HEK293 (cell line): ENCODE results near the gene CYP4F8.
A peak's percentile ranks its signal among the peaks of the same experiment; 100 is the strongest.

Experiments
- ATF2 ChIP-seq: fragments of 450-650 bp; formaldehyde crosslinking; IDR thresholded peaks from 2 replicates; pipeline ENCODE4 v1.5.1; 2016; ENCODE audit warnings: missing biosample characterization, missing genetic modification characterization, low read depth
- CTCF ChIP-seq: fragments of 450-650 bp; formaldehyde crosslinking; IDR thresholded peaks from 2 replicates; pipeline ENCODE4 v1.5.1; 2016; ENCODE audit warnings: missing biosample characterization, missing genetic modification characterization
- GLIS2 ChIP-seq: fragments of 450-650 bp; formaldehyde crosslinking; IDR thresholded peaks from 2 replicates; pipeline ENCODE4 v1.5.1; 2016; ENCODE audit warnings: missing biosample characterization, missing genetic modification characterization
- KLF16 ChIP-seq: fragments of 450-650 bp; formaldehyde crosslinking; IDR thresholded peaks from 2 replicates; pipeline ENCODE4 v1.5.1; 2017; ENCODE audit warnings: missing biosample characterization, missing genetic modification characterization
- KLF7 ChIP-seq: fragments of 450-650 bp; formaldehyde crosslinking; IDR thresholded peaks from 2 replicates; pipeline ENCODE4 v1.5.1; 2016; ENCODE audit warnings: missing biosample characterization, missing genetic modification characterization, borderline replicate concordance
- MYNN ChIP-seq: fragments of 450-650 bp; formaldehyde crosslinking; IDR thresholded peaks from 2 replicates; pipeline ENCODE4 v1.5.1; 2016; ENCODE audit warnings: missing biosample characterization, missing genetic modification characterization, borderline replicate concordance
- PRDM10 ChIP-seq: fragments of 450-650 bp; formaldehyde crosslinking; IDR thresholded peaks from 2 replicates; pipeline ENCODE4 v1.5.1; 2016; ENCODE audit warnings: missing biosample characterization, missing genetic modification characterization
- REST ChIP-seq: fragments of 450-650 bp; formaldehyde crosslinking; IDR thresholded peaks from 2 replicates; pipeline ENCODE4 v1.5.1; 2016; ENCODE audit warnings: missing biosample characterization, missing genetic modification characterization
- ZBTB8A ChIP-seq: fragments of 450-650 bp; formaldehyde crosslinking; IDR thresholded peaks from 2 replicates; pipeline ENCODE4 v1.5.1; 2016; ENCODE audit warnings: missing biosample characterization, missing genetic modification characterization
- ZNF133 ChIP-seq: fragments of 450-650 bp; formaldehyde crosslinking; IDR thresholded peaks from 2 replicates; pipeline ENCODE4 v1.5.1; 2016; ENCODE audit warnings: missing biosample characterization, missing genetic modification characterization
- ZNF280C ChIP-seq: fragments of 450-650 bp; formaldehyde crosslinking; IDR thresholded peaks from 2 replicates; pipeline ENCODE4 v1.5.1; 2016; ENCODE audit warnings: missing biosample characterization, missing genetic modification characterization
- TF ChIP-seq, protein P1 (sequence below): fragments of 450-650 bp; formaldehyde crosslinking; IDR thresholded peaks from 2 replicates; pipeline ENCODE4 v1.5.1; 2016; ENCODE audit warnings: missing biosample characterization, missing genetic modification characterization

GRCh38 chr19:15629003-15629880, 14.2 kb downstream of the CYP4F8 start:
- peak; percentile 68 for TF ChIP-seq CTCF
- TF ChIP-seq MYNN (tag by site-specific recombination) = no peak
- no peak for TF ChIP-seq ZNF133 (tag by site-specific recombination)
- TF ChIP-seq ATF2 (tag by site-specific recombination) = no peak
- no peak for TF ChIP-seq REST (tag by site-specific recombination)
- no peak for TF ChIP-seq KLF16 (tag by site-specific recombination)
- no peak for TF ChIP-seq ZBTB8A (tag by site-specific recombination)
- TF ChIP-seq KLF7 (tag by site-specific recombination) = no peak
- TF ChIP-seq GLIS2 (tag by site-specific recombination) = no peak
- TF ChIP-seq, protein P1, sequence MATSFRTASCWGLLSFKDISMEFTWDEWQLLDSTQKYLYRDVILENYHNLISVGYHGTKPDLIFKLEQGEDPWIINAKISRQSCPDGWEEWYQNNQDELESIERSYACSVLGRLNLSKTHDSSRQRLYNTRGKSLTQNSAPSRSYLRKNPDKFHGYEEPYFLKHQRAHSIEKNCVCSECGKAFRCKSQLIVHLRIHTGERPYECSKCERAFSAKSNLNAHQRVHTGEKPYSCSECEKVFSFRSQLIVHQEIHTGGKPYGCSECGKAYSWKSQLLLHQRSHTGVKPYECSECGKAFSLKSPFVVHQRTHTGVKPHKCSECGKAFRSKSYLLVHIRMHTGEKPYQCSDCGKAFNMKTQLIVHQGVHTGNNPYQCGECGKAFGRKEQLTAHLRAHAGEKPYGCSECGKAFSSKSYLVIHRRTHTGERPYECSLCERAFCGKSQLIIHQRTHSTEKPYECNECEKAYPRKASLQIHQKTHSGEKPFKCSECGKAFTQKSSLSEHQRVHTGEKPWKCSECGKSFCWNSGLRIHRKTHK = no peak
- TF ChIP-seq ZNF280C (tag by site-specific recombination) = no peak
- no peak for TF ChIP-seq PRDM10 (tag by site-specific recombination)
